NCI-H2227 (cell line): ENCODE data around the gene NLRC3.
A peak's percentile ranks its signal among the peaks of the same experiment; 100 is the strongest.

Experiments used
- DNase-seq: peaks from one replicate; lab custom pipeline; 2025; ENCODE audit not compliant: unreplicated experiment; lab: John Stamatoyannopoulos, UW

Gene NLRC3

DNA sequence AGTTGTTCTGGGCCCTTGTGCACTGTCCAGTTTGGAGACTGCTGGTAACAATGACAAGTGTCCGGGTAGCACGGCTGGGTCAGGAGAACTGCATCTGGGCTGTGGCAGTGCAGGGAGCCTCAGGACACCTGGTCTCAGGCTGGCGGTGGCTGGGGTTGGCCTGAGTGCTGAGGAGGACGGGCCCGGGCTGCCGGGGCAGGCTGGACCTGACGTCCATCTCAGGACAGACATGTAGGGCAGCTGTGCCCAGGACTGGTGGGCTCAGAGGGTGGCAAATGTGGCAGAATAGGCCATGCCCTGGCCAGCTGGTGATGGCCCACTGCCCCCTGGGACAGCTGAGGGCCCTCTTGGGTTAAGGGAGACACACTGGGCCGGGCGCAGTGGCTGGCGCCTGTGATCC is 4.2 kb upstream of the NLRC3 start:
- DNase-seq = no peak

DNA sequence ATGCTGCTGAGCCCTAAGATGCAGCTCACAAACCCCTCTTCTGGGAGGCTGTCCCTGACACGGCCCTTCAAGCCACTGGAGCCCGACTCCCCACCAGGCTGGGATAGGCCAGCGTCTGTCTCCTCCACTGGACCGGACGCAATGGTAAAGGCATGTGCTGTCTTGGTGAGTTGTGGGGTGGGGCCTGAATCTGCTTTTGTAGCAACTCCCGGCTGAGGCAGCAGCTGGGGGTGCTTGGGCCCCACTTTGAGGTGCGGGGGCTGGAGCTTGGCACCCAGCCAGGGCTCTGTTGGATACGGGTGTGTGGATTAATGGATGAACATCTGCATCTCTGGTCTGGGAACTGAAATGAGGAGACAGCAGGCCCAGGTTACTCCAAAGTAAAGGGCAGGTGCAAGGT is 3.5 kb upstream of the NLRC3 start:
- DNase-seq = no peak

DNA sequence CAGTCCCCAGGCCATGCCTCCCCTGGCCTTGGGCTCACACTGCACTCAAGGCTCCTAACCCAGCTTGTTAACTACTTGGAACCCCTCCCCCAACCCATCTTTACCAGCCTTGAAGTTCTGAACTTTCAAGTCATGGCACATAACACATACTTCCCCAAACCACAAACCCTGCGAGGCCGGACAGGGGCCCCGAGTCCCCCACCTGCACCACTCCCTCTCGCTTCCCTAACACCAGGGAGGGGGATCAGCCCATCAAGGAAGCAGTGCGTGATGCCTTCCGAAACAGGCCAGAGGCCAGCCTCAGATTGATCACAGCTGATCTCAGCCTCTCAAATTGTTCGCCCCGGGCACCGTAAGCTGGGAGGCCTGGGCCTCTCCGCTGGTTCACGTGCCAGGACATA is 3.0 kb upstream of the NLRC3 start:
- DNase-seq = no peak

DNA sequence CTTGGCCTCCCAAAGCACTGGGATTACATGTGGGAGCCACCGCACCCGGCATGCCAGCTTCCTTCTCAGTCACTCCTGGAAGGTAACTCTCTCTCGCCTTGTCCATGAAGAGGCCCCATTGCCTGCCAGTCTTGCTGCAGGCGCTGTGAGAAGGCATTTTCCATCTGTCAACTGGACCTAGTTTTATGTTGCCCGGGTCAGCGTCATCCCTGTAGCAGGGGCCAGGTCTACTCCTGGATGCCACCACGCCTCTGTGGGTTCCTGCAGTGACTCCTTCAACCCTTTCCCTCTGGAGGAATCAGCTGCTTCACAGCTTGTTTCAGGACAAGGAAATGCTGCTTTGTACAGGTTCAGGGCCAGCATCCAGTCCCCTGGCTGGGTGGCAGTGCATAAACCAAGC is 2.6 kb upstream of the NLRC3 start:
- no peak for DNase-seq

DNA sequence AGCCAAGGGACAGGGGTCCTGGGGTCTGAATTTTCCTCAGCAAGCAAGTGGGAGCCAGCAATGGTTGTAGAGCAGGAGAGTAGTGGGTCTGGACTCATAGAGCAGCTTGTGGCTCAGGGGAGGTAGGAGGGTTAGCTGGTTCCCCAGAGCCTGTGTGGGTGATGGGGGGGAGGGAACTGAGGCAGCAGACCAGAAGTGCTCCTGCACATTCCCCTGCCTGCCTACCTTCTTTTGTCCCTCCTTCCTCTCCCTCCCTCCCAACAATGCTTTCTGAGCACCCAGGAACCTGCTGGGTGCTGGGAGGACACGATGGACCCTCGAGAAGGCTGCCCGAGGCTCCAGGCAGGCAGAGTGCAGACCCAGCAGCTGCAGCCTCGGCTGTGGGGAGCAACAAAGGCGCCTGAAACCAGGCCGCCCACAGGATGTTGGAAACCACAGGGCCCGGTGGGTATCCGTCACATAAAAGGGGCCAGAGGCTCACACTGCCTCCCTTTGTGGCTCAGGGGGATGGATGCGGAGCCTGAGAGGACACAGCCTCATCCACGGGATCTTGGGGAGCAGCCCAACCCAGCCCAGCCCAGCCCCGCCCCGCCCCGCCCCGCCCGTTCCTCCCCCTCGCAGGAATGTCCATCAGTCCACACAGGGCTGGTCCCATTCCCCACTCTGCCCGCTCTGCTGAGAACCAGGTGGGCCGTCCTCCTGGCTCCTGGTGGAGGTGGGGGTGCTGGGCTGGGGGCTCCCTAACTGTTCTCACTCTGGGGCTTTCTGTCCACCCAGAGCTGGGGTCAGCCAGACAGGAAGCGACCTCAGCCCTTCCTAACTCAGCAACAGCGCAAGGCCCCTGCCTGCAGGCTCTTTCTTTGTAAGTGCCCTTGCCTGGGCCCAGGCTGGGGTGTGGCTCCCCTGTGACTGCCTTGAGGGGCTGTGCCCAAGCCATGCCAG is 1.7 kb upstream of the NLRC3 start:
- no peak for DNase-seq

DNA sequence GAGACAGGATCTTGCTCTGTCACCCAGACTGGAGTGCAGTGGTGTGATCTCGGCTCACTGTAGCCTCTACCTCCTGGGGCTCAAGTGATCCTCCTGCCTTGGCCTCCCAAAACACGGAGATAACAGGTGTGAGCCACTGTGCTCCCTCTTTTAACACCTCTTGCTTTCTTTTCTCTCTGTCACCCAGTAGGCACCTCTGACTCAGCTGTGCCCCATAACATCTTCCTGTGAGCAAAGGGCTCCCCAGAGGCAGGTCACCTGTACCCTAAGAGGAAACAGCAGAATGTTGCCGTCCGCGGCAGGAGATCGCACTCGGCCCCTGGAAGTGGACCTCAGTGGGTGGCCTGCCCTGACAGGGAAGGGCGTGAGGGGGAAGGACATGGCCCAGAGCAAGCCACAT is 918 bp upstream of the NLRC3 start:
- no peak for DNase-seq

DNA sequence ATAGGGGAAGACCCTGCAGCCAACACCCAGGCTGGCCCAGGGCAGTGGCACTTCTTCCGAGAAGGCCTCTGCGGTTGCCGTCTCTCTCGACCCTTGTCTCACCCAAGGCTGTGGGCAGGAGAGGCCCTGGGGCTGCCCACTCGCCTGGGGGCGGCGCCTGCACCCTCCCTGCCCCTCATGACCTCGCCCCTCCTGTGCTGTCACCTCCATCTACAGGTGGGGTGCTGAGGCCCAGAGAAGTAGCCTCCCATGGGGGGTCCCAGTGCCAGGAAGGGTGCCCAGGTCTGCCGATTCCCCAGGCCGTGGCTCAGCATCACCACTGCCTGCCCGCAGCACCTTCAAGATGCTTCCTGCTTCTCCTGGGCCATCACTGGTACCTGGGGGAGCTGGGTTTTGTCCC is 992 bp downstream of the NLRC3 start:
- DNase-seq = no peak

DNA sequence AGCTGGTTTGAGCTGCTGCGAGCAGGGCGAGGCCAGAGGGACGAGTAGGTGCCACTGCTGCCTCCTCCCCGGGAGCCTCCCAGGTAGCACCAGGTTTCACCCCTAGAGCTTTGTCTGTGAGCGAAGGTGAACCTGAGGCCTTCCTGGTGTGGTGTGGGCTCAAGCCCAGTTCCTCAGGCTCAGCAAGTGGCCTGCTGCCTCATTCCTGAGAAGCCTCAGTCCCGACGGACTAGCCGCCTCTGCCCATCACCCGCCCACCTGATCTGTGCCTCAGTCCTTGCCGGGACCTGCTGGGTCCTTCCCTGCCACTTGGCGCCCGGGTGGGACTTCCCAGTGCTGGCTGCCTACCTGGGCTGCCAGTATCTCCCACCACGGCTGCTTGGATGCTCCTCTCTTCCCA is 1.7 kb downstream of the NLRC3 start:
- no peak for DNase-seq

DNA sequence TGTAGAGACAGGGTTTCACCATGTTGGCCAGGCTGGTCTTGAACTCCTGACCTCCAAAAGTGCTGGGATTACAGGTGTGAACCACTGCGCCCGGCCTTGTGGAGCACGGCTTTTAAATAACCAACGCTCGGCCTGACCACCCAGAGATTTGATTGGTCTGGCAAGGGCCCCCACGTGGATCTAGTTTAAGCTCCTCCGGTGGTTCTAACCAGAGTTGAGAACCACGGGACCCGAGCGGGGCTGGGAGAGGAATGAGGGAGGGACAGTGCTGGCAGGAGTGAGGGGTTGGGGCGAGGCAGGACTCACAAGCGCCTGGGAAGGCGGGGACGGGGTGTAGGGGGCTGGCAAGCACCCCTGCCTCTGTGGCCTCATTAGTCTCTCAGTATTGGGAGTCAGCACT is 3.0 kb downstream of the NLRC3 start:
- DNase-seq = no peak

DNA sequence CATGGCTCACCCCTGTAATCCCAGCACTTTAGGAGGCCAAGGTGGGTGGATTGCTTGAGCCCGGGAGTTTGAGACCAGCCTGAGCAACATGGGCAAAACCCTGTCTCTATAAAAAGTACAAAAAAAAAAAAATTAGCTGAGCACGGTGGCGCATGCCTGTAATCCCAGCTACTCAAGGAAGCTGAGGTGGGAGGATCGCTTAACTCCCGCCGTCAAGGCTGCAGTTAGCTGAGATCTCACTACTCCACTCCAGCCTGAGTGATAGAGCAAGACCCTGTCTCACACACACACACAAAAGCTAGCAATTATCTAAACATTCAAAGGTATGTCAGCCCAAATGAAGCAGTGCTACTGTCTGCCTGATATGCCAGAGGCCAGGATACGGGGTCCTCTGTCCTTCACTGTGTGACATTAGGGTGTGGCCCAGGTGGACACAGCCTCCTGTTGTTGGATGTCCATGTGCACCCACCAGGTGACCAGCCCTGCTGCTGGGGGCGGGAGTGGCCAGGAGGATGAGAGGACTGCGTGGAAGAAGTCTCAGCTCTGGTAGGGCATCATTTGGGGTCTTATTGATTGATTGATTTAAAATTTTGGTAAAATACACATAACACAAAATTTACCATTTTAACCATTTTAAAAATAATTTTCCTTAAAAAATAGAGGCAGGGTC is 3.9 kb downstream of the NLRC3 start:
- DNase-seq = peak; percentile 66

DNA sequence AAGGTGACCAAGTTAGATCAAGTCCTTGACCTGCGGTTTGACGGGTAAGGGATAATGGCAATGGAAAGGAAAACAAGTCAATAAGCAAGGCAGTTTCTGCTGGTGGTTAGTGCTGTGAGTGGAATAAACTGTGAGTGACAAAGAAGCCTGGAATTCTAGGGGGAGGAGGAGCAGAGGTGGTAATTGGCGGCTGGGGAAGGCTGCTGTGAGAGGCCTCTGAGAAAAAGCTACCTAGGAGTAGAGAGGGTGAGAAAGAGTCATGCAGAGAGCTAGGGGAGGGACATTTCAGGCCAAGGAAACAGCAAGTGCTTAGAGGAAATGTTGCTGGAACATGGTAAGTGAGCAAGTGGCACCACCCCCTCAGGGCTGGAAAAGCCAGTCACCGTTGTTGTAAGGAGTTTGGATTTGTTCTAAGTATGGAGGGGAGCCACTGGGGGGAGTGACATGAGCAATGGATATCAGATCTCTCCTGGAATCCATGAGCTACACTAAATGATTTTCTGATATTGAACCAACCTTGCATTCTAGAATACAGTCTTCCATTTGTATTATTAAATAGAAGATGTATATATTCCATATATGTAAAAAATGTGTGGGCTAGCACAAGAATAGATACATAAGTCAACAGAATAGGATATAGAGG is 6.7 kb downstream of the NLRC3 start:
- DNase-seq = peak; percentile 25

DNA sequence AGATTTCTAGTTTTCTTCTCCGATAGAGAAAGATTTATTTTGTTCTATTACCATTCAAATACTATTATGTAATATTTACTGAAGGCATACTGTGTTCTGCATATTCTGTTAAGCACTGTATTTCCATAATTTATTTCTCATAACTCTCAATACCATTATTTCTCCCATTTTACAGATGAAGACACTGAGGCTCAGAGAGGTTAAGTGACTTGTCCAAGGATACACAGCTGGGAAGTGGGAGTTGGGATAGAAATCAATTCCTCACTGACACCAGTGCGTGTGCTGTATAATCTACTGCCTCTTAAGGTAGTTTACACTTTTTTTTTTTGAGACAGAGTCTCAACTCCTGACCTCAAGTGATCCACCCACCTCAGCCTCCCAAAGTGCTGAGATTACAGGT is 7.4 kb downstream of the NLRC3 start:
- DNase-seq = no peak

DNA sequence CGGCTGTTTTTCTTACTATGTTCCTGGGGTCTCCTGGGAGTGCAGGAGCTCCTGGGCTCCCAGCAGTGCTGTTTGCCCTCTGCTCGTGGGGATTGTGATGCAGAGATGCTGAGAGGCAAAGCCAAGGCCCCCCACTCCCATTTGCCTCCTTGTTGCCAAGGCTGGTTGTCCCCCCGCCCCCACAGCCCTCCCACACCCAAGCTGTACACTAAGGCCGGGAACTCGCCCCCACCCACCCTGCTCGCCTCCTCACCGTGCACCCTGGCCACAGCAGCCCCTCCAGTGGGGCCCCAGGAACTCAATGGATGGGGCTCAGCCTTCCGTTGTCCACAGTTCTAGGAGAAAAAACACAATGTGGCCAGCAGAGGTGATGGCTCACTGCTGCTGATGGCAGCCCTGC is 10.2 kb downstream of the NLRC3 start:
- DNase-seq = no peak

DNA sequence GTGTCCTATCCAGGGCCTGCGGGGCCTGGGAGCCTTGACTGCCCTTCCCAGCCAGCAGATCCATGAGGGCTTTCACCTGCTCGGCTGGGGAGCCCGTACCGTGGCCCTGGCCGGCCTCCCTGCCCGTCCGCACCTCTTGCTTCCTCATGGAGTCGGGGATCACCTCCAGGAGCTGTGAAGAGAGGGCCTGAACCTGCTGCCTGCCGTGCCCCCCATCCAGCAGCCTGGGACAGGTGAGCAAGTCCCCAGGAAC is 12.4 kb downstream of the NLRC3 start:
- no peak for DNase-seq

DNA sequence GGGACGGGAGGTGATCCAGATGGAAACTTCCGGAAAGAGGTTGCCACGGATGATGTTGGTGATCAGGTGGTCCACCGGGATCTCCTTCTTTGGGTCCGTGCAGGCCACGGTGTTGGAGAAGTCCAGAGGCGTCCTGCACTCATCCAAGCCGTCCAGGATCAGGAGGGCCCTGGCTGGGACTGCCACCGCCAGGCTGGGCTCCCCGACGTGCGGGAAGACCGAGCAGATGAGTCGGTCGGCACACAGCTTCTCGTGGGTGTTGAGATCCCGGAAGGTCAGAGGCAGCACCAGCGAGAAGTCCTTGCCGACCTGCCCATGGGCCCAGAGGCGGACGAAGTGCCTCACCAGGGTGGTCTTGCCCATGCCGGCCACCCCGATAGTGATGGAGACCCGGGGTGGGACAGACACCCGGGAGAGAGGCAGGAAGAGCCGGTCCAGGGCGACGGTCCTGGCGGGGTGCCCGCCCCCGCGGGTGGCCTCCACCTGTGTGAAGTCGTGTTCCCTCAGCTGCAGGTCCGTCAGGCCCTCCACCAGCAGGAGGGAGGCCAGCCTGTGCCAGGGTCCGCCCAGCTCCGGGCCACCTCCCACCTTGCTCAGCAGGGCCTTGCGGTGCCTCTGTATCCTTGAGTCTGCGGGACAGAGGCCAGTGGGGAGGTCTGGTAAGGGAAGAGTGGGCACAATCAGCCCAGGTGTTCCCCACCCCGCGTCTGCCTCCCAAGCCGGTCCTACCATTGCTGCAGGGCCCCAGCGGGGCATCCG is 12.9 kb downstream of the NLRC3 start:
- no peak for DNase-seq

DNA sequence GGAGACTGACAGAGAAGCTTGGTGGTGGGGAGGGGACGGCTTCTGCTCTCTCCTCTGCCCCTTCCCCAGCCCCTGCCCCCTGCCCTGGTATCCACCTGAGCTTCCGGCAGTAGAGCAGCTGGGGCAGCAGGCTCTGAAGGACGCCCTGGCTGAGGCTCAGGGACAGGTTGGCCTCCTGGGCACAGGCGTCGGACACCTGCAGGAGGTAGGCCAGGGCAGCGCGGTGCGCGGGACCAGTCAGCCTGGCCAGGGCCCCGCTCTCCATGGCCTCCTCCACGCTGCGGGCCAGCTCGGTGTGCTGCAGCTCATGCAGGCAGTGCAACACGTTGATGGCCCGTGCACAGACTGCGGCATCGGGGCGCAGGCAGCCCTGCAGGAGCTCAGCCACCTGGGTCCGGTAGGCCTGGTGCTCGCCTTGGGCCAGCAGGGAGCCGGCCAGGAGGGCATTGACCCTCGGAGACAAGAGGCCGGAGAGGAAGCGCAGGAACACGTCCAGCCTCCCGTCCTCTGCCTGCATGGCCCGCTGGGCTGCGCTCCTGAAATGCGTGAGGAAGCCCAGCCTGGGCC is 14.2 kb downstream of the NLRC3 start:
- no peak for DNase-seq

DNA sequence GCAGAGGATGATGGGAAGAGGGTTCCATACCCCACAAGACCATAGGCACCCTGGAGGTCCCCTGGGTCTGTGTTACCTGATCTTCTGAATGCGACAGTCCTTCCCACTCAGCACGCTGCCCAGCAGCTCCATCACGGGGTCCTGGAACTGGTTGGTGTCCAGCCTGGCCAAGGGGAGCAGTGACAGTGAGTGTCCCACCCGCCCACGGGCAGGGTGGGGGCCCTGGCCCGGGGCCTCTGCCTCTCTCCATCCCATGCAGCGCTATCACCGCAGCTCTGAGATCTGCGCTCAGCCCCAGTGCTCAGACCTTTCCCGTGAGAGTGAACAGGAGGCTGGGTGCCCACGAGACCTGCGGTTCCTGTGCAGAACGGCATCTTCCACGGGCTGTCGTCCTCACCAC is 15.6 kb downstream of the NLRC3 start:
- DNase-seq = no peak

DNA sequence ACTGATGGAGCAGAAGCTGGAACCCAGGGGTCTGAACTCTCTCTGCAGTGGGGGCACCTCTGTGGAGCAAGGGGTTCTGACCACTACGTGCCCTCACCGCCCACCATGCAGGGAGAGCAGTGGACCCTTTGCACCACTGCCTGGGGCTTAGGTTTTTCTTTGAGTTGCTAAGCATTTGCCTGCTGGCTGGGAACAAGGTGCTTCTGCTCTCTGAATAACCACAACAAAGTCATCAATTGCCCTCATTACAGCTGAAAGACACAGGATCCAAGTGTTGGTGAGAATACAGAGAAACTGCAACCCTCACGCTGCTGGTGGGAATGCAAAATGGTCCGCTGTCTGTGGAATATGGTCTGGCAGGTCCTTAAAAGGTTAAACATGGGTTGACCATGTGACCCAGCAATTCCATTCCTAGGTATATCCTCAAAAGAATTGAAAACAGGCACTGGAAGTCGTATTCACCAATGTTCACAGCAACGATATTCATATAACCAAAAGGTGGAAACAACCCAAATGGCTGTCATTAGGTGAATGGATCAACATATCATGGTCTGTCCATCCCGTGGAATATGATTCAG is 22.8 kb downstream of the NLRC3 start:
- no peak for DNase-seq

DNA sequence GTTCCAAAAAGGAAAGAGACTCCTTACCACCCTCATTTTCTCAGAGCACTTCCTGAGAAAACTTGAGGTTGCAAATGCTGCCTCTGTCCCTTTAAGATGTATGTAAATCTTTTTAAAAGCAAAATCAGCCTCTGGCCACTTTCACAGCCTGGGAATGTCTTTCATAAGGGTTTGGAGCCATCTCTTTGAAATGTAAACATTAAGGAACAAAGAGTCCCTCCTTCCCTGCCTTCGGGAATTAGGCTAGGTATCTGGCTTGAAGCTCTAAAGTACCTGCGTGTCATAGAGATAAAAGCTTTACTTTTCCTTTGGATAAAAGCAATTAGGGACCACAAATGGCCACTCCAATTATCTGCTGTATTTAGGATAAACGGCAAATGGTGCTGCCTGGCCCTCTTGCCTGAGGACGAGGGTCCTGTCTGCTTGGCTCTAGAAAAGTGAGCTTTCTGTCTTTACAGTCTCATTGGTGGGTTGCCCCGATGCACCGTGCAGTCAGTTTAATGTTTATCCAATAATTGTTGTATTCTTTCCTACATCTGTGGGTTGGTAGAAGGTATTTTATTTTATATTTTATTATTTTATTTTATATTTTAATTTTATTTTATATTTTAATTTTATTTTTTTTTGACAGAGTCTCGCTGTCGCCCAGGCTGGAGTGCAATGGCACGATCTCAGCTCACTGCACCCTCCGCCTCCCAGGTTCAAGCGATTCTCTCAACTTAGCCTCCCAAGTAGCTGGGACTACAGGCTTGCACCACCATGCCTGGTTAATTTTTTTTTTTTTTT is 23.9 kb downstream of the NLRC3 start:
- peak; percentile 48 for DNase-seq
